ENCODE results near the gene ECT2. TPM values are rescaled to one million over a fixed set of nuclear protein-coding genes. Genes with fewer than 3 reads are reported as not detected.

ECT2 gene
- total RNA-seq, 1 experiment from 2014 or later = 81.3 TPM

- H3K23me2 ChIP-seq (ENCODE audit: insufficient read length, low read depth, low read length, poor library complexity, severe bottlenecking) = no peaks in the 10 kb centered on the region
- WGBS (ENCODE audit: extremely low coverage, insufficient read length, low lambda C conversion rate) = no CpG with 5 or more reads among the region's 3 CpGs
- H4K5ac ChIP-seq (ENCODE audit: insufficient read length, low read depth, low read length) = no peak overlapping the region
- no peak overlapping the region for H4K91ac ChIP-seq (ENCODE audit: insufficient read length, low read depth, low read length)
- H3K27me3 ChIP-seq (ENCODE audit: insufficient read depth, low read length) = no peaks in the 10 kb centered on the region; the same call in 1 of the 2 replicates
- H3K79me2 ChIP-seq (ENCODE audit: insufficient read depth, low read length) = no peaks in the 10 kb centered on the region
- no peak overlapping the region for H2AK5ac ChIP-seq (ENCODE audit: insufficient read length, low read length)
- no peak overlapping the region for H2BK15ac ChIP-seq (ENCODE audit: low read depth, low read length)
- Mint-ChIP-seq H3K4me1 (peaks cover 10 to 14% of the 10 kb centered on the region in 2 experiments), H3K9me3 (no peaks in the 10 kb centered on the region), H3K27ac (no peak overlapping the region; a peak in 1 of 7 replicates), H3K27me3 (ENCODE audit: low read depth) (peaks cover 16% of the 10 kb centered on the region), H3K4me3 (no peak overlapping the region; a peak in 1 of 5 replicates), H3K36me3 (ENCODE audit: insufficient read depth in 1 of 3, low read depth in 3 of 3) (no peaks in the 10 kb centered on the region)
- H3T11ph ChIP-seq (ENCODE audit: low read length) = no peak overlapping the region
- H3K18ac ChIP-seq (ENCODE audit: insufficient read length, low read depth, low read length) = peak overlapping the region; percentile 57
- H3K4me1 ChIP-seq (ENCODE audit: insufficient read depth, low read length) = peaks cover 10% of the 10 kb centered on the region; the same call in 1 of the 2 replicates
- no peaks in the 10 kb centered on the region for H3K9me3 ChIP-seq (ENCODE audit: control insufficient read depth, low read depth, low read length)
- H2AFZ ChIP-seq (ENCODE audit: low read length) = no peak overlapping the region
- H4K20me1 ChIP-seq (ENCODE audit: control insufficient read depth, insufficient read depth, insufficient read length) = no peaks in the 10 kb centered on the region
- DNase-seq = peak; percentile 54
- H3K79me1 ChIP-seq (ENCODE audit: insufficient read depth, low read depth, low read length, poor library complexity, severe bottlenecking) = no peaks in the 10 kb centered on the region
- H2BK5ac ChIP-seq (ENCODE audit: insufficient read length, low read length) = no peak overlapping the region
- no peak overlapping the region for H3K23ac ChIP-seq (ENCODE audit: insufficient read length, low read depth, low read length)
- TF ChIP-seq CTCF (conservative IDR thresholded peaks at IDR 0.05) = no peak
- peak overlapping the region; percentile 32 for H2BK20ac ChIP-seq (ENCODE audit: low read depth, low read length, poor library complexity, severe bottlenecking)
- H2BK12ac ChIP-seq (ENCODE audit: insufficient read length, low read depth, low read length) = no peak overlapping the region
- H3K56ac ChIP-seq (ENCODE audit: insufficient read length, low read depth, low read length) = no peak overlapping the region
- peak overlapping the region; percentile 35 for H3K4me2 ChIP-seq (ENCODE audit: insufficient read depth, insufficient read length, low read length)
- H3K14ac ChIP-seq (ENCODE audit: insufficient read depth, low read length) = no peak overlapping the region
- no peak overlapping the region for H4K8ac ChIP-seq (replicated peaks; ENCODE audit: insufficient read length, low read depth, low read length)
- peak overlapping the region; percentile 67 for H3K27ac ChIP-seq (ENCODE audit: insufficient read length, low read depth, low read length)
- no peak overlapping the region for H3K4ac ChIP-seq (ENCODE audit: low read depth, low read length)
- no peak overlapping the region for H3K9ac ChIP-seq (ENCODE audit: extremely low read depth, insufficient read length, low read length)
- no peak overlapping the region for H2BK120ac ChIP-seq (ENCODE audit: low read depth, low read length, poor library complexity, severe bottlenecking)
Measured at GRCh38 chr3:172853921-172854666, 103.6 kb downstream of the ECT2 start.
